Left ventricle myocardium superior (tissue), 1 donor: ENCODE data around the gene ABCC1. TPM values are rescaled to one million over a fixed set of nuclear protein-coding genes. Genes with fewer than 3 reads are reported as not detected.

Source experiments
- ATAC-seq: fragments of 200-7000 bp; cut with Tn5 transposase; one replicate; pipeline ENCODE4 v1.9.1; 2020; ENCODE audit warnings: mild to moderate bottlenecking, moderate library complexity
- DNase-seq: peaks from one replicate; pipeline ENCODE4 v3.0.0-alpha.2; 2020
- intact Hi-C: fragments of 100-400 bp; cut with micrococcal nuclease; formaldehyde crosslinking; loops from one replicate; pipeline ENCODE4 v1.11.0; 2022
- total RNA-seq: library from RNA; stranded (reverse); fragmentation: NEBNext Ultra II Directional; extraction: Animal tissue kit (Norgen Biotek cat#: 25700); gene quantifications from one replicate; pipeline ENCODE4 v1.2.1, GENCODE V29; 2021
- donor health status: DM: no; HTN: yes; CAD: no; lungs with severe emphysema.

Gene ABCC1
- total RNA-seq, 1 donor from 2014 or later, result 23.2 TPM

GRCh38 chr16:16030449-16030848 is 81.0 kb downstream of the ABCC1 start:
- no peak for DNase-seq
- ATAC-seq, result no peak
- intact Hi-C loops, result no loop called here

- no peak for ATAC-seq
- intact Hi-C loops, result no loop called here
These were observed 82.0 kb downstream of the ABCC1 start for GRCh38 chr16:16031401-16031800.

GRCh38 chr16:16032271-16032979 is 83.0 kb downstream of the ABCC1 start:
- ATAC-seq, result no peak
- intact Hi-C loops, result no loop called here
- no peak for DNase-seq

More at GRCh38 chr16:16031401-16031800, 82.0 kb downstream of the ABCC1 start:
- DNase-seq, result no peak

- peak; percentile 35 for ATAC-seq
- DNase-seq, result no peak
- intact Hi-C loops, result no loop called here
These were observed 83.8 kb downstream of the ABCC1 start for GRCh38 chr16:16033208-16033717.

GRCh38 chr16:16036359-16036792 is 87.0 kb downstream of the ABCC1 start:
- no peak for ATAC-seq
- intact Hi-C loops, result no loop called here

GRCh38 chr16:16037521-16037920 is 88.1 kb downstream of the ABCC1 start:
- intact Hi-C loops, result no loop called here
- no peak for ATAC-seq

More at GRCh38 chr16:16036359-16036792, 87.0 kb downstream of the ABCC1 start:
- no peak for DNase-seq

GRCh38 chr16:16037970-16038369 is 88.6 kb downstream of the ABCC1 start:
- no peak for DNase-seq
- ATAC-seq, result no peak
- intact Hi-C loops, result no loop called here

More at GRCh38 chr16:16037521-16037920, 88.1 kb downstream of the ABCC1 start:
- DNase-seq, result no peak

- ATAC-seq, result no peak
- intact Hi-C loops, result no loop called here
- DNase-seq, result no peak
These were observed 89.5 kb downstream of the ABCC1 start for GRCh38 chr16:16038950-16039349.

- ATAC-seq, result no peak
- intact Hi-C loops, result no loop called here
- DNase-seq, result no peak
These were observed 91.9 kb downstream of the ABCC1 start for GRCh38 chr16:16041196-16041892.

GRCh38 chr16:16042076-16042475 is 92.7 kb downstream of the ABCC1 start:
- intact Hi-C loops, result no loop called here
- DNase-seq, result peak; percentile 69
- peak; percentile 86 for ATAC-seq

- intact Hi-C loops, result no loop called here
- no peak for DNase-seq
These were observed 95.9 kb downstream of the ABCC1 start for GRCh38 chr16:16045296-16045695.

GRCh38 chr16:16045879-16046278 is 96.5 kb downstream of the ABCC1 start:
- DNase-seq (no peak), ATAC-seq (no peak)
- intact Hi-C loops, result no loop called here

More at GRCh38 chr16:16045296-16045695, 95.9 kb downstream of the ABCC1 start:
- no peak for ATAC-seq

GRCh38 chr16:16047761-16048160 is 98.3 kb downstream of the ABCC1 start:
- intact Hi-C loops, result no loop called here
- no peak for ATAC-seq
- DNase-seq, result no peak

- intact Hi-C loops, result no loop called here
- DNase-seq, result peak; percentile 67
- ATAC-seq, result peak; percentile 97
These were observed 99.6 kb downstream of the ABCC1 start for GRCh38 chr16:16048904-16049582.

- ATAC-seq (peak; percentile 49), DNase-seq (no peak)
- intact Hi-C loops, result no loop called here
These were observed 100.7 kb downstream of the ABCC1 start for GRCh38 chr16:16050106-16050505.

GRCh38 chr16:16051132-16051531 is 101.7 kb downstream of the ABCC1 start:
- DNase-seq (no peak), ATAC-seq (no peak)
- intact Hi-C loops, result no loop called here

GRCh38 chr16:16052916-16053315 is 103.5 kb downstream of the ABCC1 start:
- no peak for ATAC-seq
- no peak for DNase-seq
- intact Hi-C loops, result no loop called here

- no peak for ATAC-seq
- no peak for DNase-seq
- intact Hi-C loops, result no loop called here
These were observed 107.7 kb downstream of the ABCC1 start for GRCh38 chr16:16057102-16057501.

GRCh38 chr16:16059160-16059559 is 109.7 kb downstream of the ABCC1 start:
- intact Hi-C loops, result no loop called here
- no peak for DNase-seq
- no peak for ATAC-seq
